T-helper 9 cell (primary cell): ENCODE measurements around the gene CC2D1A.

Experiments
- DNase-seq: peaks from one replicate; pipeline ENCODE4 v3.0.0-alpha.2; 2020
- total RNA-seq, 2 donors: gene quantifications; one replicate each; lab custom pipeline; 2026; lab: John Stamatoyannopoulos, UW

CC2D1A gene
- total RNA-seq = 25.6 to 37.1 reads per million in 2 donors

GRCh38 chr19:13905634-13906520 is at the start of gene CC2D1A, which contains the start of gene BRME1:
TSS of gene CC2D1A (plus strand) at chr19:13906201. CDS start at chr19:13906442, 241 bp downstream.
TSS of gene BRME1 (minus strand) at chr19:13906117. CDS start at chr19:13904892, 1,225 bp downstream.
- peak; percentile 91 for DNase-seq

GRCh38 chr19:13856497-13856896 is 49.5 kb upstream of the CC2D1A start:
- DNase-seq = no peak

GRCh38 chr19:13859361-13859880 is 46.6 kb upstream of the CC2D1A start:
- no peak for DNase-seq

- DNase-seq = no peak
These were observed 45.2 kb upstream of the CC2D1A start for GRCh38 chr19:13860679-13861391.

- no peak for DNase-seq
These were observed 44.6 kb upstream of the CC2D1A start for GRCh38 chr19:13861392-13861713.

- DNase-seq = peak; percentile 86
These were observed 44.1 kb upstream of the CC2D1A start for GRCh38 chr19:13861714-13862531.

GRCh38 chr19:13864046-13864666 is 41.8 kb upstream of the CC2D1A start:
- DNase-seq = no peak

GRCh38 chr19:13864667-13865570 is 41.1 kb upstream of the CC2D1A start:
- DNase-seq = no peak

GRCh38 chr19:13865571-13866462 is 40.2 kb upstream of the CC2D1A start:
- no peak for DNase-seq

GRCh38 chr19:13866463-13867046 is 39.4 kb upstream of the CC2D1A start:
- DNase-seq = no peak

- DNase-seq = no peak
These were observed 37.3 kb upstream of the CC2D1A start for GRCh38 chr19:13868663-13869062.

GRCh38 chr19:13869281-13869680 is 36.7 kb upstream of the CC2D1A start:
- DNase-seq = no peak

GRCh38 chr19:13870873-13871272 is 35.1 kb upstream of the CC2D1A start:
- no peak for DNase-seq

GRCh38 chr19:13872339-13872694 is 33.7 kb upstream of the CC2D1A start:
- no peak for DNase-seq

GRCh38 chr19:13872695-13873389 is 33.2 kb upstream of the CC2D1A start:
- no peak for DNase-seq

- no peak for DNase-seq
These were observed 32.0 kb upstream of the CC2D1A start for GRCh38 chr19:13873834-13874515.

- no peak for DNase-seq
These were observed 30.2 kb upstream of the CC2D1A start for GRCh38 chr19:13875824-13876223.

GRCh38 chr19:13876834-13877233 is 29.2 kb upstream of the CC2D1A start, which contains the start of gene NANOS3:
TSS of gene NANOS3 (plus strand) at chr19:13877134. CDS start at chr19:13877249, 115 bp downstream.
- no peak for DNase-seq
